OCI-LY3 (cell line): ENCODE results near the gene ZBTB38.

Experiments
- H2AFZ ChIP-seq: fragments of 200-600, 300-600 bp; shearing (Covaris generic); 2 replicates; pipeline ENCODE4 v1.6.0; 2014; ENCODE audit warnings: antibody characterized with exemption, low read depth, low read length
- H3K27ac ChIP-seq: fragments of 200-600, 300-600 bp; sonication (generic); 2 replicates; pipeline ENCODE4 v1.5.1; 2014; ENCODE audit warnings: mild to moderate bottlenecking, low read length, moderate library complexity, mixed read lengths
- H3K27me3 ChIP-seq: fragments of 200-600, 300-600 bp; sonication (generic); 2 replicates; pipeline ENCODE4 v1.6.1; 2014; ENCODE audit warnings: low read depth, low read length, mixed read lengths
- H3K36me3 ChIP-seq: fragments of 200-600, 300-600 bp; sonication (generic); replicated peaks from 2 replicates; pipeline ENCODE3; 2014; ENCODE audit warnings: low read depth, low read length, mixed read lengths
- H3K4me1 ChIP-seq: fragments of 300-600, 200-600 bp; sonication (generic); 2 replicates; pipeline ENCODE4 v1.6.1; 2014; ENCODE audit warnings: low read length, mixed read lengths
- H3K4me2 ChIP-seq: fragments of 200-600, 300-600 bp; sonication (generic); 2 replicates; pipeline ENCODE4 v1.6.1; 2014; ENCODE audit warnings: low read length, mixed read lengths
- H3K4me3 ChIP-seq: fragments of 300-600, 200-600 bp; sonication (generic); 2 replicates; pipeline ENCODE4 v1.5.1; 2014; ENCODE audit warnings: antibody characterized with exemption, mild to moderate bottlenecking, low read length, moderate library complexity
- H3K79me2 ChIP-seq: fragments of 300-600, 200-600 bp; shearing (Covaris generic); 2 replicates; pipeline ENCODE4 v1.6.1; 2014; ENCODE audit warnings: mild to moderate bottlenecking, low read length, mixed read lengths
- H3K9ac ChIP-seq: fragments of 300-600, 200-600 bp; shearing (Covaris generic); 2 replicates; pipeline ENCODE4 v1.6.0; 2014; ENCODE audit warnings: mild to moderate bottlenecking, low read length, moderate library complexity
- H3K9me3 ChIP-seq: fragments of 200-600, 300-600 bp; shearing (Covaris generic); 2 replicates; pipeline ENCODE4 v1.6.1; 2014; ENCODE audit warnings: low read length, mixed read lengths; ENCODE audit not compliant: insufficient read depth
- H4K20me1 ChIP-seq: fragments of 200-600, 300-600 bp; sonication (generic); 2 replicates; pipeline ENCODE4 v1.6.1; 2016; ENCODE audit warnings: low read length, mixed read lengths; ENCODE audit not compliant: insufficient read depth
- CTCF ChIP-seq: fragments of 200-600, 300-600 bp; sonication (generic); IDR thresholded peaks from 2 replicates; pipeline ENCODE4 v1.5.1; 2014; ENCODE audit warnings: antibody characterized with exemption, low read length, low read depth
- EZH2phosphoT487 ChIP-seq: fragments of 200-600 bp; shearing (Covaris generic); IDR thresholded peaks from 2 replicates; pipeline ENCODE4 v1.6.1; 2018; ENCODE audit warnings: antibody characterized with exemption, mixed run types, low read depth

The ZBTB38 gene

GRCh38 chr3:141382571-141382970, 14.3 kb downstream of the ZBTB38 start:
- peaks cover 34% of the 10 kb centered on the region for H3K27me3 ChIP-seq
- H3K9ac ChIP-seq = no peak overlapping the region
- H3K4me3 ChIP-seq = no peak overlapping the region
- no peaks in the 10 kb centered on the region for H4K20me1 ChIP-seq
- no peaks in the 10 kb centered on the region for H3K79me2 ChIP-seq
- no peaks in the 10 kb centered on the region for H3K9me3 ChIP-seq
- H2AFZ ChIP-seq = no peak overlapping the region
- no peaks in the 10 kb centered on the region for H3K36me3 ChIP-seq
- H3K27ac ChIP-seq = no peak overlapping the region
- TF ChIP-seq CTCF = no peak
- no peak for TF ChIP-seq EZH2phosphoT487
- H3K4me1 ChIP-seq = peaks cover 7% of the 10 kb centered on the region; the same call in 1 of the 2 replicates
- no peak overlapping the region for H3K4me2 ChIP-seq

GRCh38 chr3:141383555-141384129, 15.3 kb downstream of the ZBTB38 start:
- Histone ChIP-seq H3K4me3 (peak overlapping the region; percentile 57), H3K79me2 (no peaks in the 10 kb centered on the region), H3K27ac (no peak overlapping the region), H3K9ac (no peak overlapping the region), H3K4me1 (peaks cover 10% of the 10 kb centered on the region; the same call in 1 of the 2 replicates), H3K36me3 (no peaks in the 10 kb centered on the region), H3K27me3 (peaks cover 36% of the 10 kb centered on the region), H3K9me3 (no peaks in the 10 kb centered on the region), H2AFZ (peak overlapping the region; percentile 61; the same call in 1 of the 2 replicates), H4K20me1 (no peaks in the 10 kb centered on the region), H3K4me2 (peak overlapping the region; percentile 53)
- no peak for TF ChIP-seq CTCF
- no peak for TF ChIP-seq EZH2phosphoT487

- H3K36me3 ChIP-seq = no peaks in the 10 kb centered on the region
- H4K20me1 ChIP-seq = no peaks in the 10 kb centered on the region
- H3K4me3 ChIP-seq = peak overlapping the region; percentile 57; the same call in 1 of the 2 replicates
- peaks cover 13% of the 10 kb centered on the region; the same call in 1 of the 2 replicates for H3K4me1 ChIP-seq
- H3K4me2 ChIP-seq = peak overlapping the region; percentile 53
- H3K79me2 ChIP-seq = no peaks in the 10 kb centered on the region
- no peaks in the 10 kb centered on the region for H3K9me3 ChIP-seq
- H2AFZ ChIP-seq = peak overlapping the region; percentile 61; the same call in 1 of the 2 replicates
- H3K27me3 ChIP-seq = peaks cover 36% of the 10 kb centered on the region
- no peak overlapping the region for H3K9ac ChIP-seq
- H3K27ac ChIP-seq = no peak overlapping the region
- TF ChIP-seq EZH2phosphoT487 = no peak
- no peak for TF ChIP-seq CTCF
These were observed 15.9 kb downstream of the ZBTB38 start for GRCh38 chr3:141384157-141384556.

GRCh38 chr3:141384575-141384974, 16.3 kb downstream of the ZBTB38 start:
- peaks cover 10% of the 10 kb centered on the region; the same call in 1 of the 2 replicates for H3K4me1 ChIP-seq
- TF ChIP-seq EZH2phosphoT487 (no peak), CTCF (no peak)
- H3K27me3 ChIP-seq = peaks cover 36% of the 10 kb centered on the region
- H3K79me2 ChIP-seq = no peaks in the 10 kb centered on the region
- no peak overlapping the region for H3K4me2 ChIP-seq
- H2AFZ ChIP-seq = no peak overlapping the region
- H3K9me3 ChIP-seq = no peaks in the 10 kb centered on the region
- no peak overlapping the region for H3K27ac ChIP-seq
- no peak overlapping the region for H3K9ac ChIP-seq
- no peaks in the 10 kb centered on the region for H4K20me1 ChIP-seq
- no peak overlapping the region for H3K4me3 ChIP-seq
- H3K36me3 ChIP-seq = no peaks in the 10 kb centered on the region
